B cell (primary cell): Measurements from ENCODE around the gene LGALS3. TPM values are rescaled to one million over a fixed set of nuclear protein-coding genes. Genes with fewer than 3 reads are reported as not detected.
"Not testable (repeated sequence)": the region's sequence is repeated elsewhere in the genome, so short reads cannot be mapped to it uniquely, and the experiment has no call there.

Experiments used
- ATAC-seq: fragments of 200-7000 bp; cut with Tn5 transposase; one replicate; pipeline ENCODE4 v1.10.0; 2021; ENCODE audit warnings: low read depth, mild to moderate bottlenecking, moderate number of reproducible peaks, moderate library complexity
- CTCF ChIA-PET: fragments of 350-600 bp; sonication (Branson Sonifier 250); formaldehyde crosslinking; loops from one replicate; lab custom pipeline; 2021; ENCODE audit warnings: antibody characterized with exemption, inconsistent platforms; lab: Charles Lee
- POLR2A ChIA-PET: fragments of 350-600 bp; sonication (Branson Sonifier 250); formaldehyde crosslinking; loops from one replicate; lab custom pipeline; 2021; ENCODE audit warnings: antibody characterized with exemption; lab: Charles Lee
- DNase-seq: peaks from one replicate; pipeline ENCODE4 v3.0.0; 2013
- H2AFZ ChIP-seq: 2 replicates; pipeline ENCODE4 v1.6.1; 2012; ENCODE audit warnings: mild to moderate bottlenecking, low read depth, low read length; ENCODE audit not compliant: insufficient read depth, poor library complexity, severe bottlenecking
- H3K27ac ChIP-seq, 2 donors: 1 replicate in 1 of 2; 2 replicates in 1 of 2; pipeline ENCODE4 v1.5.1; 2012 to 2013; ENCODE audit warnings: low read length in 2 of 2, mild to moderate bottlenecking in 2 of 2, moderate library complexity in 1 of 2
- H3K27me3 ChIP-seq, 4 experiments: fragments of 200-600 bp in 1 of 4; sonication (generic) in 1 of 4; replicated peaks in 1 of 4; 1 replicate in 2 of 4; 2 replicates in 2 of 4; pipeline versions ENCODE4 v1.6.1 to v1.7.0; 2013 to 2016; ENCODE audit warnings: low read length in 3 of 4, mild to moderate bottlenecking in 2 of 4, mixed read lengths in 1 of 4, moderate library complexity in 1 of 4; ENCODE audit not compliant: insufficient read depth in 4 of 4, control insufficient read depth in 3 of 4; ENCODE audit errors: control extremely low read depth in 1 of 4
- H3K36me3 ChIP-seq, 2 experiments: replicated peaks in 1 of 2; 1 replicate in 1 of 2; 2 replicates in 1 of 2; pipeline versions ENCODE4 v1.6.1 to v1.7.1; 2013; ENCODE audit warnings: low read length in 1 of 2; ENCODE audit not compliant: insufficient read depth in 2 of 2, control insufficient read depth in 1 of 2; ENCODE audit errors: control extremely low read depth in 1 of 2, extremely low read depth in 1 of 2
- H3K4me1 ChIP-seq, 2 donors: fragments of 200-600 bp in 1 of 2; sonication (generic) in 1 of 2; 1 replicate in 1 of 2; 2 replicates in 1 of 2; pipeline versions ENCODE4 v1.5.1 to v1.6.1; 2013 to 2017; ENCODE audit warnings: low read length in 2 of 2; ENCODE audit not compliant: control insufficient read depth in 2 of 2, insufficient read depth in 2 of 2
- H3K4me2 ChIP-seq: replicated peaks from 2 replicates; pipeline ENCODE3; 2012; ENCODE audit warnings: mild to moderate bottlenecking, low read depth, low read length; ENCODE audit not compliant: poor library complexity, severe bottlenecking
- H3K4me3 ChIP-seq, 5 experiments: fragments of 200-600 bp in 1 of 5; sonication (generic) in 1 of 5; 1 replicate in 3 of 5; 2 replicates in 2 of 5; pipeline versions ENCODE4 v1.5.1 to v1.7.0; 2011 to 2016; ENCODE audit warnings: low read length in 4 of 5, mild to moderate bottlenecking in 4 of 5, low read depth in 2 of 5, control low read depth in 1 of 5, moderate library complexity in 1 of 5; ENCODE audit not compliant: insufficient read depth in 1 of 5; ENCODE audit errors: control extremely low read depth in 1 of 5, extremely low read depth in 1 of 5
- H3K79me2 ChIP-seq: fragments of 200-600 bp; sonication (generic); one replicate; pipeline ENCODE4 v1.6.0; 2016; ENCODE audit warnings: low read length; ENCODE audit not compliant: control insufficient read depth, insufficient read depth
- H3K9ac ChIP-seq: fragments of 200-600 bp; sonication (generic); 2 replicates; pipeline ENCODE4 v1.6.1; 2017; ENCODE audit warnings: mild to moderate bottlenecking, low read length, moderate library complexity
- H3K9me3 ChIP-seq, 3 donors: one replicate each; pipeline versions ENCODE4 v1.6.1 to v1.7.1; 2013; ENCODE audit warnings: low read length in 2 of 3; ENCODE audit not compliant: control insufficient read depth in 2 of 3, insufficient read depth in 1 of 3; ENCODE audit errors: control extremely low read depth in 1 of 3
- H4K20me1 ChIP-seq: 2 replicates; pipeline ENCODE4 v1.6.0; 2012; ENCODE audit warnings: mild to moderate bottlenecking, low read length; ENCODE audit not compliant: insufficient read depth, control insufficient read depth, poor library complexity, severe bottlenecking
- H3K27ac Mint-ChIP-seq: one replicate; pipeline ENCODE4 v1.8.0; 2021; ENCODE audit warnings: mixed read lengths
- H3K27me3 Mint-ChIP-seq: one replicate; pipeline ENCODE4 v1.8.0; 2021; ENCODE audit warnings: mixed read lengths
- H3K4me1 Mint-ChIP-seq: one replicate; pipeline ENCODE4 v1.8.0; 2021; ENCODE audit warnings: mixed read lengths
- H3K4me3 Mint-ChIP-seq: one replicate; pipeline ENCODE4 v1.8.0; 2021; ENCODE audit warnings: mixed read lengths
- H3K9me3 Mint-ChIP-seq: one replicate; pipeline ENCODE4 v1.8.0; 2022; ENCODE audit warnings: mixed read lengths; ENCODE audit not compliant: insufficient read depth
- WGBS: methylation state at CpG from one replicate; pipeline ENCODE4 v1.1.5; 2013; ENCODE audit warnings: missing lambda C conversion rate; ENCODE audit not compliant: insufficient coverage; 5-methylcytosine and 5-hydroxymethylcytosine counted together
- intact Hi-C: fragments of 100-400 bp; cut with micrococcal nuclease; formaldehyde crosslinking; loops from one replicate; pipeline ENCODE4 v1.10.0; 2022
- polyA minus RNA-seq: library from RNA; depleted of rRNA, polyadenylated mRNA; stranded (reverse); fragments of >200 nt; gene quantifications from 2 replicates; pipeline ENCODE4 v1.2.3, GENCODE V29; 2012
- polyA plus RNA-seq: library from polyadenylated mRNA; depleted of rRNA; stranded (reverse); fragments of >200 nt; gene quantifications from 2 replicates; pipeline ENCODE4 v1.2.3, GENCODE V29; 2012
- total RNA-seq, 2 donors: library from RNA; stranded (reverse); fragments of 120-200 nt in 1 of 2; gene quantifications; 1 replicate in 1 of 2; 2 replicates in 1 of 2; pipeline versions ENCODE4 v1.2.3 to v1.2.4, GENCODE V29; 2013 to 2022
- TF ChIP-seq, protein P1 (sequence below): fragments of 200-600 bp; IDR thresholded peaks from one replicate; pipeline ENCODE4 v1.8.0; 2022; ENCODE audit warnings: antibody characterized with exemption, mild to moderate bottlenecking

LGALS3 gene
- 21.1 and 21.2 TPM in 2 replicates for total RNA-seq
- 5.7 TPM for total RNA-seq (2013)
- polyA plus RNA-seq: 6.5 and 7.0 TPM in 2 replicates
- 4.3 and 5.8 TPM in 2 replicates for polyA minus RNA-seq

DNA sequence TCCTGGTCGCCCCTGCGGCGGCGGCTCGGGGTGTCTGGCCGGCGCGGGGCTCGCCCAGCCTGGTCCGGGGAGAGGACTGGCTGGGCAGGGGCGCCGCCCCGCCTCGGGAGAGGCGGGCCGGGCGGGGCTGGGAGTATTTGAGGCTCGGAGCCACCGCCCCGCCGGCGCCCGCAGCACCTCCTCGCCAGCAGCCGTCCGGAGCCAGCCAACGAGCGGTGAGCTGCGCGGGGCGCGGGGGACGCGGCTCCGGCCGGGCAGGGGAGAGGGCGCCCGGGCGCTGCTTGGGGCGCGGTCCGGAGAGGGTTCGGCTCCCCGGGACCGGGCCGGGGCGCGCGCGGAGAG lies at the start of gene LGALS3:
Gene LGALS3, plus strand, starts transcription at position 167 of the 342 bp plus-strand sequence. CDS start 8,122 bp downstream, outside the sequence.
- intact Hi-C loops: loop anchor here (1.0 to 5.0 kb wide), 2 partner anchors 36 to 57 kb away; no protein-coding TSS in a partner anchor
- H3K27me3 ChIP-seq: peaks cover 0 to 16% (median 3%) of the 10 kb centered on the region in 4 experiments
- H3K79me2 ChIP-seq: no peaks in the 10 kb centered on the region
- H2AFZ ChIP-seq: peak within 1 kb of the TSS; percentile 76
- H3K9me3 ChIP-seq: peaks cover 0 to 3% (median 0%) of the 10 kb centered on the region in 3 donors
- ATAC-seq (peak; percentile 60), DNase-seq (peak; percentile 56)
- H3K27ac ChIP-seq: no peak within 1 kb of the TSS
- H3K27me3 Mint-ChIP-seq: peaks cover 3% of the 10 kb centered on the region
- H3K4me1 Mint-ChIP-seq: peaks cover 15% of the 10 kb centered on the region
- under 1% methylated on average over 50 of the region's 50 CpGs for WGBS
- H4K20me1 ChIP-seq: no peaks in the 10 kb centered on the region
- H3K4me3 ChIP-seq: peak within 1 kb of the TSS; percentile 36 to 73 (median 58)
- H3K9ac ChIP-seq: peak within 1 kb of the TSS; percentile 72
- peak within 1 kb of the TSS; percentile 59 for H3K27ac Mint-ChIP-seq
- no peaks in the 10 kb centered on the region for H3K9me3 Mint-ChIP-seq
- H3K36me3 ChIP-seq: no peaks in the 10 kb centered on the region
- H3K4me2 ChIP-seq: peak within 1 kb of the TSS; percentile 96
- H3K4me1 ChIP-seq: peaks cover 7 to 14% of the 10 kb centered on the region in 2 donors
- CTCF ChIA-PET: interaction anchor here (1.3 kb wide), 2 partner anchors 27 to 31 kb away, joined by 3 to 4 read pairs; no protein-coding TSS in a partner anchor
- TF ChIP-seq, protein P1, sequence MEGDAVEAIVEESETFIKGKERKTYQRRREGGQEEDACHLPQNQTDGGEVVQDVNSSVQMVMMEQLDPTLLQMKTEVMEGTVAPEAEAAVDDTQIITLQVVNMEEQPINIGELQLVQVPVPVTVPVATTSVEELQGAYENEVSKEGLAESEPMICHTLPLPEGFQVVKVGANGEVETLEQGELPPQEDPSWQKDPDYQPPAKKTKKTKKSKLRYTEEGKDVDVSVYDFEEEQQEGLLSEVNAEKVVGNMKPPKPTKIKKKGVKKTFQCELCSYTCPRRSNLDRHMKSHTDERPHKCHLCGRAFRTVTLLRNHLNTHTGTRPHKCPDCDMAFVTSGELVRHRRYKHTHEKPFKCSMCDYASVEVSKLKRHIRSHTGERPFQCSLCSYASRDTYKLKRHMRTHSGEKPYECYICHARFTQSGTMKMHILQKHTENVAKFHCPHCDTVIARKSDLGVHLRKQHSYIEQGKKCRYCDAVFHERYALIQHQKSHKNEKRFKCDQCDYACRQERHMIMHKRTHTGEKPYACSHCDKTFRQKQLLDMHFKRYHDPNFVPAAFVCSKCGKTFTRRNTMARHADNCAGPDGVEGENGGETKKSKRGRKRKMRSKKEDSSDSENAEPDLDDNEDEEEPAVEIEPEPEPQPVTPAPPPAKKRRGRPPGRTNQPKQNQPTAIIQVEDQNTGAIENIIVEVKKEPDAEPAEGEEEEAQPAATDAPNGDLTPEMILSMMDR: no peak
- POLR2A ChIA-PET: interaction anchor here (0.6 kb wide), 1 partner anchor 39 kb away, joined by 8 read pairs; no protein-coding TSS in a partner anchor
- peak within 1 kb of the TSS; percentile 89 for H3K4me3 Mint-ChIP-seq

DNA sequence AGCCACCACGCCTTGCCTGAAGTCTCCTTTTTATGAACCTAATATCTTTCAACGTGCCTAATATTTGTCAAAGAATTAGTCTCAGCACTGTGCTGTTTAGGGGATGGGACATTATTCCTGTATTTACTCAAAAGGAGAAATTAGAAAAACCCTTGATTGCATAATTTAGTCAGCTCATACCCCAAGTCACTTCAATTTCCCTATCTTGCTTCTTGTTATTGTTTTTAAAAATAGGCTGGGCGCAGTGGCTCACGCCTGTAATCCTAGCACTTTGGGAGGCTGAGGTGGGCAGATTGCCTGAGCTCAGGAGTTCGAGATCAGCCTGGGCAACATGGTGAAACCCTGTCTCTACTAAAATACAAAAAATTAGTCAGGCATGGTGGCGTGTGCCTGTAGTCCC lies 49.1 kb upstream of the LGALS3 start:
- H2AFZ ChIP-seq, ATAC-seq, H3K9me3 Mint-ChIP-seq, H3K4me3 Mint-ChIP-seq, H4K20me1 ChIP-seq, H3K9ac ChIP-seq, H3K27me3 Mint-ChIP-seq, POLR2A ChIA-PET, DNase-seq, H3K27ac ChIP-seq, H3K27me3 ChIP-seq, H3K27ac Mint-ChIP-seq, H3K9me3 ChIP-seq, H3K79me2 ChIP-seq, H3K4me2 ChIP-seq, H3K4me3 ChIP-seq, H3K36me3 ChIP-seq: not testable (repeated sequence)
- CTCF ChIA-PET: interaction anchor here (1.2 kb wide), 1 partner anchor 10 kb away, joined by 4 read pairs; no protein-coding TSS in a partner anchor
- no CpG with 5 or more reads among the region's 6 CpGs for WGBS
- H3K4me1 ChIP-seq: peaks cover 2 to 10% of the 10 kb centered on the region in 2 donors
- peaks cover 14% of the 10 kb centered on the region for H3K4me1 Mint-ChIP-seq
- intact Hi-C loops: loop anchor here (10.0 kb wide), 1 partner anchor 1035 kb away; the partner anchor contains the start of gene PELI2
